ENCODE results near the gene NEO1.

Gene NEO1

GRCh38 chr15:73078722-73079121 lies 26.5 kb downstream of the NEO1 start:
- H4K91ac ChIP-seq (ENCODE audit: low read depth, low read length, poor library complexity) = no peak overlapping the region
- H3K14ac ChIP-seq (ENCODE audit: low read length) = no peak overlapping the region
- no peak overlapping the region for H2AFZ ChIP-seq (ENCODE audit: low read length)
- H3K79me1 ChIP-seq (ENCODE audit: low read depth, low read length) = peaks cover 3% of the 10 kb centered on the region
- no peak overlapping the region for H2AK5ac ChIP-seq (ENCODE audit: low read depth, low read length)
- no peak overlapping the region for H2BK5ac ChIP-seq (ENCODE audit: low read length)
- no peak for DNase-seq (ENCODE audit: low spot score)
- H3K4me2 ChIP-seq (ENCODE audit: insufficient read depth, low read length, poor library complexity, severe bottlenecking) = no peak overlapping the region
- no peak overlapping the region for H3K9ac ChIP-seq (ENCODE audit: low read depth, low read length, poor library complexity)
- H4K8ac ChIP-seq (ENCODE audit: low read depth, low read length) = no peak overlapping the region
- H2BK15ac ChIP-seq (ENCODE audit: low read length) = no peak overlapping the region
- H3K23ac ChIP-seq (ENCODE audit: low read depth, low read length, poor library complexity) = no peak overlapping the region
- WGBS, 2 donors (ENCODE audit: extremely low coverage in 2 of 2, insufficient read length in 2 of 2, insufficient replicate concordance in 1 of 2) = no CpG with 5 or more reads among the region's 2 CpGs
- peaks cover 0 to 10% of the 10 kb centered on the region in 2 donors for H3K4me1 ChIP-seq (ENCODE audit: control insufficient read depth in 2 of 2, insufficient read depth in 1 of 2, low read depth in 1 of 2, low read length in 2 of 2)
- H3K4ac ChIP-seq (ENCODE audit: low read length) = no peak overlapping the region
- no peaks in the 10 kb centered on the region for H3K36me3 ChIP-seq (replicated peaks in 1 of 2; ENCODE audit: control insufficient read depth in 2 of 2, insufficient read depth in 2 of 2, low read length in 2 of 2)
- no peaks in the 10 kb centered on the region for H3K27me3 ChIP-seq (ENCODE audit: control insufficient read depth in 3 of 3, insufficient read depth in 3 of 3, low read depth in 1 of 3, low read length in 3 of 3)
- no peak overlapping the region for H3K4me3 ChIP-seq (ENCODE audit: low read length in 2 of 2)
- H2BK120ac ChIP-seq (ENCODE audit: low read depth, low read length) = no peak overlapping the region
- H3K27ac ChIP-seq (replicated peaks; ENCODE audit: low read length) = no peak overlapping the region
- no peaks in the 10 kb centered on the region for H3K9me3 ChIP-seq (replicated peaks in 1 of 2; ENCODE audit: control insufficient read depth in 2 of 2, insufficient read depth in 1 of 2, low read depth in 1 of 2, low read length in 2 of 2)
- H2BK12ac ChIP-seq (ENCODE audit: low read length) = no peak overlapping the region
- H3K18ac ChIP-seq (ENCODE audit: low read length) = no peak overlapping the region

GRCh38 chr15:73079565-73079964 lies 27.3 kb downstream of the NEO1 start:
- no peak overlapping the region for H2BK12ac ChIP-seq (ENCODE audit: low read length)
- no peak overlapping the region for H3K9ac ChIP-seq (ENCODE audit: low read depth, low read length, poor library complexity)
- H3K79me1 ChIP-seq (ENCODE audit: low read depth, low read length) = peaks cover 3% of the 10 kb centered on the region
- H3K14ac ChIP-seq (ENCODE audit: low read length) = no peak overlapping the region
- H3K4me2 ChIP-seq (ENCODE audit: insufficient read depth, low read length, poor library complexity, severe bottlenecking) = no peak overlapping the region
- H2BK120ac ChIP-seq (ENCODE audit: low read depth, low read length) = no peak overlapping the region
- no peak overlapping the region for H3K27ac ChIP-seq (replicated peaks; ENCODE audit: low read length)
- DNase-seq (ENCODE audit: low spot score) = no peak
- H2BK5ac ChIP-seq (ENCODE audit: low read length) = no peak overlapping the region
- no peak overlapping the region for H4K8ac ChIP-seq (ENCODE audit: low read depth, low read length)
- no peak overlapping the region for H3K4me3 ChIP-seq (ENCODE audit: low read length in 2 of 2)
- H3K4me1 ChIP-seq (ENCODE audit: control insufficient read depth in 2 of 2, insufficient read depth in 1 of 2, low read depth in 1 of 2, low read length in 2 of 2) = peaks cover 0 to 10% of the 10 kb centered on the region in 2 donors
- H3K4ac ChIP-seq (ENCODE audit: low read length) = no peak overlapping the region
- H2AK5ac ChIP-seq (ENCODE audit: low read depth, low read length) = no peak overlapping the region
- H3K9me3 ChIP-seq (replicated peaks in 1 of 2; ENCODE audit: control insufficient read depth in 2 of 2, insufficient read depth in 1 of 2, low read depth in 1 of 2, low read length in 2 of 2) = no peaks in the 10 kb centered on the region
- no CpG with 5 or more reads among the region's 3 CpGs for WGBS, 2 donors (ENCODE audit: extremely low coverage in 2 of 2, insufficient read length in 2 of 2, insufficient replicate concordance in 1 of 2)
- H3K23ac ChIP-seq (ENCODE audit: low read depth, low read length, poor library complexity) = no peak overlapping the region
- no peak overlapping the region for H4K91ac ChIP-seq (ENCODE audit: low read depth, low read length, poor library complexity)
- H3K36me3 ChIP-seq (replicated peaks in 1 of 2; ENCODE audit: control insufficient read depth in 2 of 2, insufficient read depth in 2 of 2, low read length in 2 of 2) = no peaks in the 10 kb centered on the region
- H2AFZ ChIP-seq (ENCODE audit: low read length) = no peak overlapping the region
- H3K27me3 ChIP-seq (ENCODE audit: control insufficient read depth in 3 of 3, insufficient read depth in 3 of 3, low read depth in 1 of 3, low read length in 3 of 3) = no peaks in the 10 kb centered on the region
- H3K18ac ChIP-seq (ENCODE audit: low read length) = no peak overlapping the region
- H2BK15ac ChIP-seq (ENCODE audit: low read length) = no peak overlapping the region

- no CpG with 5 or more reads among the region's 3 CpGs for WGBS, 2 donors (ENCODE audit: extremely low coverage in 2 of 2, insufficient read length in 2 of 2, insufficient replicate concordance in 1 of 2)
- no peak overlapping the region for H3K23ac ChIP-seq (ENCODE audit: low read depth, low read length, poor library complexity)
- no peak overlapping the region for H4K91ac ChIP-seq (ENCODE audit: low read depth, low read length, poor library complexity)
- no peaks in the 10 kb centered on the region for H3K27me3 ChIP-seq (ENCODE audit: control insufficient read depth in 3 of 3, insufficient read depth in 3 of 3, low read depth in 1 of 3, low read length in 3 of 3)
- H3K14ac ChIP-seq (ENCODE audit: low read length) = no peak overlapping the region
- H3K9me3 ChIP-seq (replicated peaks in 1 of 2; ENCODE audit: control insufficient read depth in 2 of 2, insufficient read depth in 1 of 2, low read depth in 1 of 2, low read length in 2 of 2) = no peaks in the 10 kb centered on the region
- DNase-seq (ENCODE audit: low spot score) = peak; percentile 17
- no peak overlapping the region for H4K8ac ChIP-seq (ENCODE audit: low read depth, low read length)
- H2AK5ac ChIP-seq (ENCODE audit: low read depth, low read length) = no peak overlapping the region
- no peak overlapping the region for H3K4me3 ChIP-seq (ENCODE audit: low read length in 2 of 2)
- no peak overlapping the region for H3K4ac ChIP-seq (ENCODE audit: low read length)
- no peak overlapping the region for H2BK12ac ChIP-seq (ENCODE audit: low read length)
- H2AFZ ChIP-seq (ENCODE audit: low read length) = no peak overlapping the region
- H3K4me1 ChIP-seq (ENCODE audit: control insufficient read depth in 2 of 2, insufficient read depth in 1 of 2, low read depth in 1 of 2, low read length in 2 of 2) = peaks cover 0 to 10% of the 10 kb centered on the region in 2 donors
- H3K4me2 ChIP-seq (ENCODE audit: insufficient read depth, low read length, poor library complexity, severe bottlenecking) = no peak overlapping the region
- no peak overlapping the region for H2BK5ac ChIP-seq (ENCODE audit: low read length)
- no peak overlapping the region for H3K27ac ChIP-seq (replicated peaks; ENCODE audit: low read length)
- H3K9ac ChIP-seq (ENCODE audit: low read depth, low read length, poor library complexity) = no peak overlapping the region
- H3K18ac ChIP-seq (ENCODE audit: low read length) = no peak overlapping the region
- H3K36me3 ChIP-seq (replicated peaks in 1 of 2; ENCODE audit: control insufficient read depth in 2 of 2, insufficient read depth in 2 of 2, low read length in 2 of 2) = no peaks in the 10 kb centered on the region
- H3K79me1 ChIP-seq (ENCODE audit: low read depth, low read length) = peaks cover 3% of the 10 kb centered on the region
- H2BK15ac ChIP-seq (ENCODE audit: low read length) = no peak overlapping the region
- no peak overlapping the region for H2BK120ac ChIP-seq (ENCODE audit: low read depth, low read length)
Measured at GRCh38 chr15:73081321-73081958, 29.2 kb downstream of the NEO1 start.

- H3K9me3 ChIP-seq (replicated peaks in 1 of 2; ENCODE audit: control insufficient read depth in 2 of 2, insufficient read depth in 1 of 2, low read depth in 1 of 2, low read length in 2 of 2) = no peaks in the 10 kb centered on the region
- H4K8ac ChIP-seq (ENCODE audit: low read depth, low read length) = no peak overlapping the region
- WGBS, 2 donors (ENCODE audit: extremely low coverage in 2 of 2, insufficient read length in 2 of 2, insufficient replicate concordance in 1 of 2) = no CpG with 5 or more reads among the region's 2 CpGs
- no peak overlapping the region for H3K23ac ChIP-seq (ENCODE audit: low read depth, low read length, poor library complexity)
- no peak overlapping the region for H2BK120ac ChIP-seq (ENCODE audit: low read depth, low read length)
- no peak overlapping the region for H3K14ac ChIP-seq (ENCODE audit: low read length)
- H4K91ac ChIP-seq (ENCODE audit: low read depth, low read length, poor library complexity) = no peak overlapping the region
- H2BK5ac ChIP-seq (ENCODE audit: low read length) = no peak overlapping the region
- H3K27ac ChIP-seq (replicated peaks; ENCODE audit: low read length) = no peak overlapping the region
- H2BK15ac ChIP-seq (ENCODE audit: low read length) = no peak overlapping the region
- H3K27me3 ChIP-seq (ENCODE audit: control insufficient read depth in 3 of 3, insufficient read depth in 3 of 3, low read depth in 1 of 3, low read length in 3 of 3) = no peaks in the 10 kb centered on the region
- H3K9ac ChIP-seq (ENCODE audit: low read depth, low read length, poor library complexity) = no peak overlapping the region
- H3K79me1 ChIP-seq (ENCODE audit: low read depth, low read length) = peaks cover 3% of the 10 kb centered on the region
- H3K4me1 ChIP-seq (ENCODE audit: control insufficient read depth in 2 of 2, insufficient read depth in 1 of 2, low read depth in 1 of 2, low read length in 2 of 2) = peaks cover 0 to 9% of the 10 kb centered on the region in 2 donors
- H3K18ac ChIP-seq (ENCODE audit: low read length) = no peak overlapping the region
- no peak for DNase-seq (ENCODE audit: low spot score)
- no peak overlapping the region for H3K4me2 ChIP-seq (ENCODE audit: insufficient read depth, low read length, poor library complexity, severe bottlenecking)
- no peak overlapping the region for H3K4me3 ChIP-seq (ENCODE audit: low read length in 2 of 2)
- no peak overlapping the region for H2BK12ac ChIP-seq (ENCODE audit: low read length)
- no peak overlapping the region for H2AFZ ChIP-seq (ENCODE audit: low read length)
- H3K4ac ChIP-seq (ENCODE audit: low read length) = no peak overlapping the region
- no peak overlapping the region for H2AK5ac ChIP-seq (ENCODE audit: low read depth, low read length)
- no peaks in the 10 kb centered on the region for H3K36me3 ChIP-seq (replicated peaks in 1 of 2; ENCODE audit: control insufficient read depth in 2 of 2, insufficient read depth in 2 of 2, low read length in 2 of 2)
Measured at GRCh38 chr15:73082812-73083211, 30.5 kb downstream of the NEO1 start.
